IPS DF 19.7 (cell line): ENCODE results near the gene USP4.
"Not testable (repeated sequence)": the region's sequence is repeated elsewhere in the genome, so short reads cannot be mapped to it uniquely, and the experiment has no call there.

Experiments used
- DNase-seq: peaks from one replicate; pipeline ENCODE4 v3.0.0-alpha.2; 2013; ENCODE audit warnings: low read depth, low spot score

The USP4 gene

DNA sequence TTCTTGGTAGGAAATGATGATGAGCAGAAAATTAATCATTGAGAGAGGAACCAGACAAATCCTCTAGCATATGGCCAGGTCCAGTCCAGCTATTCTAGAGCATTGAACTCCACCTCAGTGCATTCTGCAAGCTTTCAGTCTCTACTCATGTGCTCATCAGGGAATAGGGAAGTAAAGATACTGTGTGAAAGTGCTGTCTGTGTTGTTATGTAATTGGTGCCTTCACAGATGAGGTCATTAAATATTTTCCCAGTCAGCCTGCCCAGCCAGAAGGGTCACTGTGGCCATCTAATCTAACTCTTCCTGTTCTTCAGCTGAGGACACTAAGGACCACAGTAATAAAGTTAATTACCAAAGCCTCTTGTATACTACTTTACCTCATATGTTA, 91.0 kb downstream of the USP4 start:
- DNase-seq, result no peak

- DNase-seq, result no peak
Observed at GRCh38 chr3:49244581-49245205, 95.2 kb downstream of the USP4 start.

DNA sequence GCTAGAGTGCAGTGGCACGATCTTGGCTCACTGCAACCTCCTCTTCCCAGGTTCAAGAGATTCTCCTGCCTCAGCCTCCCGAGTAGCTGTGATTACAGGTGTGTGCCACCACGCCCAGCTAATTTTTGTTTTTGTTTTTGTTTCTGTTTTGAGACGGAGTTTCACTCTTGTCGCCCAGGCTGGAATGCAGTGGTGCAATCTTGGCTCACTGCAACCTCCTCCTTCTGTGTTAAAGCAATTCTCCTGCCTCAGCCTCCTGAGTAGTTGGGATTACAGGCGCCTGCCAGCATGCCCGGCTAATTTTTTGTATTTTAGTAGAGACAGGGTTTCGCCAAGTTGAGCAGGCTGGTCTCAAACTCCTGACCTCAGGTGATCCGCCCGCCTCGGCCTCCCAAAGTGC, 99.8 kb downstream of the USP4 start:
- not testable (repeated sequence) for DNase-seq

GRCh38 chr3:49238274-49239127, 101.4 kb downstream of the USP4 start:
- no peak for DNase-seq

DNA sequence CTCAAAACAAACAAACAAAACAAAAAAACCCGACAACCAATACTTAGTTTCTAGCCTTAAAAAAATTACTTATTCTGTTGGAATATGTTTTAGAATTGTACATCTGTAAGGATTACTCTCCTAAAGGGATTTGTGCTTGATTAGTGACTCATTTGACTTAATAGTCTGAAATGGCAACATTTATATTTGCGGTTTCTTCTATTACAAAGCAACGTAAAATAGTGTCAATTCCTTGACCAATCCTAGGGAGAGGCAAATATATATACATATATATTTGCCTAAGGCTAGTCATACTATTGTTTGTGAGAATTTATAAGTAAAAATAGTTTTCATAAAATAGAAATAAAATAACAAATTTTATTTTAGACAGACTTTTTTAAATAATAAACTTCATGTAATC, 102.5 kb downstream of the USP4 start:
- no peak for DNase-seq

GRCh38 chr3:49236226-49236625, 103.6 kb downstream of the USP4 start:
- no peak for DNase-seq

DNA sequence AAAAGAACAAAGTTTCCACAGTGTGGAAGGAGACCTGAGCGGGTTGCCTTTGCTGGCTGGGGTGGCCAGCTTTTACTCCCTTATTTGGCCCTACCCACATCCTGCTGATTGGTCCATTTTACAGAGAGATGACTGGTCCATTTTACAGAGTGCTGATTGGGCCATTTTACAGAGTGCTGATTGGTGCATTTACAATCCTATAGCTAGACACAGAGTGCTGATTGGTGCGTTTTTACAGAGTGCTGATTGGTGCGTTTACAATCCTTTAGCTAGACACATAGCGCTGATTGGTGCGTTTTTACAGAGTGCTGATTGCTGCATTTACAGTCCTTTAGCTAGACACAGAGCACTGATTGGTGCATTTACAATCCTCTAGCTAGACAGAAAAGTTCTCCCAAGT, 111.0 kb downstream of the USP4 start:
- DNase-seq, result not testable (repeated sequence)
